GM18502 (cell line): ENCODE measurements around the gene GNG4.
"Not testable (repeated sequence)": the region's sequence is repeated elsewhere in the genome, so short reads cannot be mapped to it uniquely, and the experiment has no call there.

Experiments used
- ATAC-seq: cut with Tn5 transposase; IDR thresholded peaks from one replicate; pipeline ENCODE4 v1.9.1; 2021; ENCODE audit warnings: mild to moderate bottlenecking; ENCODE audit not compliant: unreplicated experiment, poor library complexity

GNG4 gene

GRCh38 chr1:235628316-235629005, 21.1 kb downstream of the GNG4 start:
- ATAC-seq: no peak

GRCh38 chr1:235625831-235626230, 23.8 kb downstream of the GNG4 start:
- ATAC-seq: no peak

- ATAC-seq: no peak
Observed at GRCh38 chr1:235625340-235625739, 24.2 kb downstream of the GNG4 start.

GRCh38 chr1:235624721-235625333, 24.8 kb downstream of the GNG4 start:
- ATAC-seq: no peak

- ATAC-seq: no peak
Observed at GRCh38 chr1:235622936-235623779, 26.4 kb downstream of the GNG4 start.

GRCh38 chr1:235619149-235619548, 30.4 kb downstream of the GNG4 start:
- ATAC-seq: not testable (repeated sequence)

GRCh38 chr1:235617808-235618207, 31.8 kb downstream of the GNG4 start:
- ATAC-seq: no peak

GRCh38 chr1:235617140-235617539, 32.4 kb downstream of the GNG4 start:
- ATAC-seq: no peak

- ATAC-seq: no peak
Observed at GRCh38 chr1:235614442-235614954, 35.1 kb downstream of the GNG4 start.

GRCh38 chr1:235613602-235614001, 36.0 kb downstream of the GNG4 start:
- ATAC-seq: no peak

- ATAC-seq: no peak
Observed at GRCh38 chr1:235612761-235613160, 36.8 kb downstream of the GNG4 start.

- no peak for ATAC-seq
Observed at GRCh38 chr1:235610157-235610556, 39.4 kb downstream of the GNG4 start.

GRCh38 chr1:235608278-235608677, 41.3 kb downstream of the GNG4 start:
- no peak for ATAC-seq

- ATAC-seq: no peak
Observed at GRCh38 chr1:235607284-235607683, 42.3 kb downstream of the GNG4 start.

- ATAC-seq: no peak
Observed at GRCh38 chr1:235601104-235601503, 48.5 kb downstream of the GNG4 start.

- no peak for ATAC-seq
Observed at GRCh38 chr1:235599536-235599935, 50.0 kb downstream of the GNG4 start.

GRCh38 chr1:235597867-235598553, 51.6 kb downstream of the GNG4 start:
- ATAC-seq: no peak

- ATAC-seq: no peak
Observed at GRCh38 chr1:235595079-235595478, 54.5 kb downstream of the GNG4 start.

- not testable (repeated sequence) for ATAC-seq
Observed at GRCh38 chr1:235594281-235594895, 55.2 kb downstream of the GNG4 start.

- no peak for ATAC-seq
Observed at GRCh38 chr1:235588916-235589515, 60.6 kb downstream of the GNG4 start.
